GDM1 (cell line): ENCODE data around the gene NARF.
"Not testable (repeated sequence)": the region's sequence is repeated elsewhere in the genome, so short reads cannot be mapped to it uniquely, and the experiment has no call there.

Source experiments
- DNase-seq: peaks from one replicate; lab custom pipeline; 2025; lab: John Stamatoyannopoulos, UW

NARF gene

DNA sequence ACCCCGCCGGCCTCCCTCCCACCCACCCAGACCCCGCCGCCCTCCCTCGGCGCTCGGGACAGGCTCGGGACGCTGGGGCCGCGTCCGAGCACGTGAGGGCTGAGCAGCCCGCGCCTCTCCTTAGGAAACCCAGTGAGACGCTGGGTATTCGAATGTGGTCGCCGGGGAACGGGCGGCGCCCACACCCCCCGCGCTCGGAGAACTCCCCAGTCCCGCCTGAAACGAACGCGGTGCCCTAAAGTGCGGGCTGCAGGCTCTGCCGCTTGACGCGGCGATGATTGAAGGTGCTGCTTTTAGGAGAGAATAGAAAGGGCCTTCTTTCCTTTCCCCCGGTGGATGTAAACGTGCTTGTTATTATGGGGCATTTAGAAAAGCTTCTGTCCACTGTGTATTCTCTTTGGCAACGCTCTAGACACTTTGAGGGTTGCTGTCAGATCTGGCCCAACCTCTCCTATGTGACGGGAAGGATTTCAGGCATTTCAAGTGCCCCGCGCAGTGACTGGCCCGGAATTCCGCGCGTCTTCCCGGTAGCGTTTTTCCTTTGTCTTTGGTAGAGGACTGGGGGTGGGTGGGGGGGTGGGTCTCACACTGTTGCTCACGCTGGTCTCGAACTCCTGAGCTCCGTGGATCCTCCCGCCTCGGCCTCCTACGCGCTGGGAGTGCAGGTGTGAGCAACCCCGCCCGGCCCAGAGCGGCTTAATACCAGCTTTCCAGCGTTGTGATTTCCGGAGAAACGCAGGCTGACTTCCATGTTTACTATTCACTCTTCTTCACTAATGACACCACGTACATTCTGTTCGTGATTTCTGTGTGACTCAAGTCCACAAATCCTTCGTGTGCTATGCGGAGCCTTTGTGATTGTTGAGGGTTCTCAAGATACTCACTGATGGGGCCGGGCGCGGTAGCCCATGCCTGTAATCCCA lies 39.2 kb downstream of the NARF start:
- no peak for DNase-seq

DNA sequence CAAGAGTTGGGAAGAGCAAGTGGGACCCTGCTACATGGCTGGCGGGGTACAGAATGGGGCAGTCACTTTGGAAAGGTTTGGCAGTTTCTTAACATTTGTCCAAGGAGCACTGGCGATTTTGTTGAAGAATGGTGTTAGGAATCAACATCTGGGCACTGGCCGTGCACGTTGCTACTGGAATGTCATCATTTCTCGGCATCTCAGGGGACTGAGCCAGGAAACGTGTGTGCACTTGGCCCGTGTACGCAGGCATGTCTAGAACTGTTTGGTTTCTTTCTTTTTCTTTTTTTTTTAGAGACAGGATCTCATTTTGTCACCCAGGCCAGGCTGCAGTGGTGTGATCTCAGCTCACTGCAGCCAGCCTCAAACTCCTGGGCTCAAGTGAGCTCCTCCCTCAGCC lies 43.7 kb downstream of the NARF start:
- no peak for DNase-seq

DNA sequence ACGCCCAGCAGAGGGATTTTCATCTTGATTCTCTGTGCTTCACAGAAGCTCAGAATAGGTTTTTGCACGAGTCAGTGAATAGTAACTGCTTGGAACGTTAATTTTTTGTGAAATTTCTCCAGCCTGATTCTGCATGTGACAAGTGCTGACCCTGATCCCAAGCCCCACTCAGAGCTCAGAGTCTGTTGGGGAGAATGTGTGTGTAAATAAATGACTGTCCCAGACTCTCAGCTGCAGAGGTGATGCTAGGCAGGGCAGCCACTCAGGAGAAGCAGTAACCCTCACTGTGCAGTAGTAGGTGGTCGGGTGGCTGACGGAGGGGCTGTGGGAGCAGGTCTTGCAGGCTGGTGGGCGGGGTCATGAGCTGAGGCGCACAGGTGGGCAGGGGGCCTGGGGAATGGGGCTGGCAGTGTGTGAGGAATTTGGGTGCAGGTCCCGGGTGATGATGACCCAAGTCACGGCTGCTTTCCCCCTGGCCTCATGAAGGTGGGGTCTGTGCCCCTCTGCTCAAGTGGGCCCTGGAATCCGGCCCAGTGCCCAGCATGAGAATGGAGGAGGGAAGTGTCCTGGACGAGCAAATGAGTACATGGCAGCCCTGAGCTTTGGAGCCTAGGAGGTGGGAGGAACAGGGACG lies 44.7 kb downstream of the NARF start:
- DNase-seq = no peak

DNA sequence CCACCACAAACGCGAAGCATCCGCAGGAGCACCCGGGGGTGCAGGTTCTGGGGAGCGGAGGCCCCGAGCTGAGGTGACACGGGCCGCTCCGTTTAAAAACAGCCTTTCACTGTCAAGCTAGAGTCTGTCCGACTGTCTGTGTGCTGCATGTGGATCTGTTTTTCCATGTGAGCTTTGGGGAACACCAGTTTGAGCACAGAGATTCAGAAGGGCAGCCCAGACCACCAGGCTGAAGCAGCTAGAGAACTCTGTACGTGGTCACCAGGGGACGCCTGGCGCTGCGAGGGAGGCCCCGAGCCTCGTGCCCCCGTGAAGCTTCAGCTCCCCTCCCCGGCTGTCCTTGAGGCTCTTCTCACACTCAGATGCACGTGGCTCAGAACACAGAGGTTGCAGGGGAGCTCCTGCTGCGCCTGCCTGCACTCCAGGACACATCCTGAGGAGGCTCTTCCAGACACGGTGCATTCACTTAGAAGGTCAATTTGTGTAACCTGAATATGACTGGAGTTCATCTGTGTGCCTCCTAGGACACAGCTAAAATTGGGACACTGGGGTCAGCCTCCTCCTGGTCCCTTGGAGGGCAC lies 45.3 kb downstream of the NARF start:
- no peak for DNase-seq

DNA sequence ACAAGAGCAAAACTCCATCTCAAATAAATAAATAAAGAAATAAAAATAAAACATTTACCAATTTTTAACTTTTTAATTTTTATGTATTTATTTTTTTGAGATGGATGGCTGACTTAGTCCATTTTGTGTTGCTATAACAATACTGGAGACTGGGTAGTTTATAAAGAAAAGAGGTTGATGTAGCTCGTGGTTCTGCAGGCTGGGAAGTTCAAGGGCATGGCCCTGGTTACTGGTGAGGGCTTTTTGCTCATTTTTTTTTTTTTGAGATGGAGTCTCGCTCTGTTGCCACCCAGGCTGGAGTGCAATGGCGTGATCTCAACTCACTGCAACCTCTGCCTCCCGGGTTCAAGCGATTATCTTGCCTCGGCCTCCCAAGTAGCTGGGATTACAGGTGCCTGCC lies 46.8 kb downstream of the NARF start:
- no peak for DNase-seq

DNA sequence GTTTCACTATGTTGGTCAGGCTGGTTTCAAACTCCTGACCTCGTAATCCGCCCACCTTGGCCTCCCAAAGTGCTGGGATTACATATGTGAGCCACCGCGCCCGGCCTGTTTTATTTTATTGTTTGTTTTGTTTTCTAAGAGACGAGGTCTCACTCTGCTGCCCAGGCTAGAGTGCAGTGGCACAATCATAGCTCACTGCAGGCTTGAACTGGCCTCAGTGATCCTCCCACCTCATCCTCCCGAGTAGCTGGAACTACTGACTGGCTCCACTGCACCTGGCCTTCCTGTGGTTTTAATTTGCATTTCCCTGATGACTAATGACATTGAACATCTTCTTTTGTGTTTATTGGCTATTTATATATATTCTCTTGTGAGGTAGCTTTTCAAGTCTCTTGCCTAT lies 47.9 kb downstream of the NARF start:
- not testable (repeated sequence) for DNase-seq

DNA sequence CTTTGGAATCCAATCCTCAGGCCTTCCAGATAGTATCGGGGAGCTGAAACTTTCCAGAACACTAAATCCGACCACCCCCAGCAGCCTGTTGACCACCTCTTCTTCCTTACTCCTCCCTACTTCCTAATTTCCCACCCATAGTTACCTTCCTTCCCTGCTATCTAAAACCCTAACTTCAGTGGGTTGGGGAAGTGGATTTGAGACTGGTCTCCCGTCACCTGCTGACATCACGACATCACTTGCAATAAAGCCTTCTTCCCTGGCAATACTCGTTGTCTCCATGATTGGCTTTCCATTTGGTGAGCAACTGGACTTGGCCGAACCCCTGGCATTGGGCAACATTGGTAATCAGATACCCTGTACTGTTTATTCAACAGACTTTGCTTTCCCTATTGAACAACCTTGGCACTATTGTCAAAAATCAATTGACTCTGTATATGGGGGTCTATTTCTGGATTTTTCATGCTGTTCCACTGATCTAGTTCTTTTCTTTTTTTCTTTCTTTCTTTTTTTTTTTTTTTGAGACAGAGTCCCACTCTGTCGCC lies 49.2 kb downstream of the NARF start:
- no peak for DNase-seq

DNA sequence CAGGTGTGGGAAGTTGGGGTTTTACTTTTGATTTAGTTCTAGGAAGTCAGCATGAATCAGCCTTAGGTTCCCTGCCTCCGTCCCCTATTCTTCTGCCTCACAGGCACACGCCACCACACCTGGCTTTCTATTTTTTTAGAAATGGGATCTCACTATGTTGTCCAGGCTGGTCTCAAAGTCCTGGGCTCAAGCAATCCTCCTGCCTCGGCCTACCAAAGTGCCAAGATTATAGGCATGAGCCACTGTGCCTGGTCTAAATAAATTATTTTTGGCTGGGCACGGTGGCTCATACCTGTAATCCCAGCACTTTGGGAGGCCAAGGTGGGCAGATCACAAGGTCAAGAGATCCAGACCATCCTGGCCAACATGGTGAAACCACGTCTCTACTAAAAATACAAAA lies 53.1 kb downstream of the NARF start:
- DNase-seq = not testable (repeated sequence)

DNA sequence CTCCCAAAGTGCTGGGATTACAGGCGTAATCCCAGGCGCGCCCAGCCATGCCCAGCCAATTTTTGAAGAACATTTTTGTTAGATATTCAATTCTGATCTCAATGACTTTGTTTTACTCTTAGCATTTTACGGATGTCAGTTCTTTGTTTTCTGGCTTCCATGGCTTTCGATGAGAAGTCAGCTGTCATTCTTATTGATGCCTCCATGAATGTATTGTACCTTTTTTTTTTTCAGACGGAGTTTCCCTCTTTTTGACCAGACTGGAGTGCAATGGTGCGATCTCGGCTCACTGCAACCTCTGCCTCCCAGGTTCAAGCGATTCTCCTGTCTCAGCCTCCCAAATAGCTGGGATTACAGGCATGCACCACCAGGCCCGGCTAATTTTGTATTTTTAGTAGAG lies 55.3 kb downstream of the NARF start:
- not testable (repeated sequence) for DNase-seq

DNA sequence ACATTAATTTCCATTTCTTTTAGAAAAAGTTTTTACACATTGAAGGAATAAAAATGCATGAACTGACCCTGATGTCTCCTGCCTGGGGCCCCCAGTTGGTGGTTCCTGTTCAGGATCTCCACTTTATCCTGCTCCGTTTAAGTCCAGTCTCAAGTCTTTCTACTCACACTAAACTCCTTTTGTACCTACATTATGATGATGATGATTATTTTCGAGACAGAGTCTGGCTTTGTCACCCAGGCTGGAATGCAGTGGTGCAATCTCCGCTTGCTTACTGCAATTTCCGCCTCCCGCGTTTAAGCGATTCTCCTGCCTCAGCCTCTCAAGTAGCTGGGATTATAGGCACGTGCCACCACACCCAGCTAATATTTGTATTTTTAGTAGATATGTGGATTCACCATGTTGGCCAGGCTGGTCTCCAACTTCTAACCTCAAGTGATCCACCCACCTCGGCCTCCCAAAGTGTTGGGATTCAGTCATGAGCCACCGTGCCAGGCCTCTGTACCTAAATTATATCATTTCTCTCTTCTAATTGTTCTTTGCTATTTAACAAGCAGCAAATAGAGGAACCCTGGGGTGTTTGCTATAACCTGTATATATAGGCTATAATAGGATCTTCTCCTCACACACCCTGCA lies 58.8 kb downstream of the NARF start:
- DNase-seq = no peak

DNA sequence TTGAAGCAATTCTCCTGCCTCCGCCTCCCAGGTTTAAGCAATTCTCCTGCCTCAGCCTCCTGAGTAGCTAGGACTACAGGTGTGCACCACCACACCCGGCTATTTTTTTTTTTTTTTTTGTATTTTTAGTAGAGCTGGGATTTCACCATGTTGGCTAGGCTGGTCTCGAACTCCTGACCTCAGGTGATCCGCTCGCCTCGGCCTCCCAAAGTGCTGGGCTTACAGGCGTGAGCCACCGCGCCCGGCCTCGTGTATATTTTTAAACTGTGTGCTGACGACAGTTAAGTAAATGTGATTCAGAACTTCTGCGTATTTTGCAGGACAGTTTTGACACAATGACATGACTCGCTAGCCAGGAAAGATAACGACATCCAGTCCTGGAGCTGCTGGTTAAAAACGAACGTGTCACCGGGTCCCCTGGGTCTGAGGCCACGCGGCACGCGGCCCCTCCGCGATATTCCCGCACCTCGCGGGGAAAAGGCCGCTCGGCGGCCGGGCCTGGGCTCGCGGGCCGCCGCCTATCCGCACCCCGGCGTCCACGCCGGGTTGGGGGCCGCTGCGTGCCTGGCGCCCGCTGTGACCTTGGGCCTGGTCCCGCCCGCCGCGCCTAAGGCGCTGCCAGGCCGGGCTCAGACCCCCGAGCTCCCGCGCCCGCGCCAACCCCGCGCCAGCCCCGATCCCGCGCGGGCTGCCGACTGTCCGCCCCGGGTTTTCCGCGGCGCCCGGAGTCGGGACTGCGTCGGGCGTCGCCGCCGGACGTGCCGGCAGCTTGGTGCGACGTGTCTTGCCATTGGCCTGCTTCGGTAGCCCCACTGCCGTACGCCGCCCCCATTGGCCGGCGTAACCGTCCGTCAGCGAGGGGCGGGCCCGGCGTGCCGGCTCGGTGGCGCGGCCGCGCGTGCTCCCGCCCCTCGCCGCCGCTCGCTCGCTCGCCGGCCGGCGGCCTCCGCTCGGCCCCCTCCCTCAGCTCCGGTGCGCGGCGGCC lies 60.6 kb downstream of the NARF start, which contains the start of gene FOXK2:
FOXK2 (plus strand) TSS at position 907 of the 985 bp plus-strand sequence. CDS start 157 bp downstream, outside the sequence.
- DNase-seq = peak; percentile 96

DNA sequence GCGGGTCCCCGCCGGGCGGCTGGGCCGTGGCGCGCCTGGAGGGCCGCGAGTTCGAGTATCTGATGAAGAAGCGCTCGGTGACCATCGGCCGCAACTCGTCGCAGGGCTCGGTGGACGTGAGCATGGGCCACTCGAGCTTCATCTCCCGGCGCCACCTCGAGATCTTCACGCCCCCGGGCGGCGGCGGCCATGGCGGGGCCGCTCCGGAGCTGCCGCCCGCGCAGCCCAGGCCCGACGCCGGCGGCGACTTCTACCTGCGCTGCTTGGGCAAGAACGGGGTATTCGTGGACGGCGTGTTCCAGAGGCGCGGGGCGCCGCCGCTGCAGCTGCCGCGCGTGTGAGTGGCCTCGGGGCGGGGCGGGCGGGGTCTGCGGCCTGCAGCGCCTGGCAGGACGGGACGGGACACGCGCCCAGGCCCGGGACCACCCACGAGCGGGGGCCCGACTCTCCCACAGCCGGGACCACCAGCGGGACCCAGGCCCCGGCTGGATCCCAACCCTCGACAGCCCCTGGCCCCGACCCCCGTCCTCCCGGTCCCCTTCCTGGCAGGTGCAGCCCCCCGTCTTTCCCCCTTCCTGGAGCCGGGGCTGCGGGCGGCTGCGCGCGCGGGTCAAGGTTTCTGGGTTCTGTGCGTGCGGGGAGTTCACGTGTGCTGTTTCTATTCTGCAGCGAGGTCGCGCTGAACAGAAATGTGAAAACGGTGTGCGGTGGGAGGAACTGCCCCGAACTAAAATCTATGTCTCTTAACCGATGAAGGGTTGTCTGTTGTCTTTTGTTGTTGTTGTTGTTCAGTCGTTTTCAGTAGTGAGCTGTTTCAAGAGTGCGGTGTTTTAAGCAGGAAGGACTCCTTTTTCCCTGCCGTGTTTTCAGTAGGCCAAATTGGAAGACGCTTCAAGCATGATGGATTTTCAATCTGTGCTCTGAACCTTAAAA lies 61.7 kb downstream of the NARF start:
- DNase-seq = no peak

DNA sequence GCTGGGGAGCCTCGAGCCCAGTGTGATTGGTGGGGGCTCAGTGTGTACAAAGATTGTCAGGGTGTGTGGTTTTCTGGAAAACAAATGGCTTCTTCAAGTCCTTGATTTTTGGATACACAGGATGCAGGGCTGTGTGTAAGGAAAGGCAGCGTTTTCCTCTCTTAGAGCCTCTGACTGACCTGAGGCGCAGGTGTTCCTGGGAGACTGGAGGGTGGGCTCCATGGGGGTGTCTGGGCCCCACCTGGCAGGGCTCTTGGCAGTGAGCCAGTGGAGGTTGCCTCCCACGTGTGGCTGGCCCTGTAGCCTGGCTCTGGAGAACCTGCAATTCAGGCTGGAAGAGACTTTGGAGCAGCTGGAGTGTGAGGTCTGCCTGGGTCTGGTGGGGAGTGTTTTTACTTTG lies 66.0 kb downstream of the NARF start:
- DNase-seq = no peak

DNA sequence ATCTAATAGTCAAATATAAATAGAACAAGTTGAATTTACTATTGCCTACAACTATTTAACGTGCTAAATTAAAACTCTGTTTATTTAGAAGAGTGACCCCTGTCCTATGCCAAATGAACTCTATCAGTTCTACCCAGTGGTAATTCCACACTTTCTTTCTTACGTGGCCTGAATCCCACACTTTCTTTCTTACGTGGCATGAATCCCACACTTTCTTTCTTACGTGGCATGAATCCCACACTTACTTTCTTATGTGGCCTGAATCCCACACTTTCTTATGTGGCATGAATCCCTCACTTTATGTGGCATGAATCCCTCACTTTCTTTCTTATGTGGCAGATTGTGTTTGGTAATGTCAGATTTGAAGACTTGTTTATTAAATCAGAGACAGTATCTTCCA lies 67.2 kb downstream of the NARF start:
- no peak for DNase-seq

DNA sequence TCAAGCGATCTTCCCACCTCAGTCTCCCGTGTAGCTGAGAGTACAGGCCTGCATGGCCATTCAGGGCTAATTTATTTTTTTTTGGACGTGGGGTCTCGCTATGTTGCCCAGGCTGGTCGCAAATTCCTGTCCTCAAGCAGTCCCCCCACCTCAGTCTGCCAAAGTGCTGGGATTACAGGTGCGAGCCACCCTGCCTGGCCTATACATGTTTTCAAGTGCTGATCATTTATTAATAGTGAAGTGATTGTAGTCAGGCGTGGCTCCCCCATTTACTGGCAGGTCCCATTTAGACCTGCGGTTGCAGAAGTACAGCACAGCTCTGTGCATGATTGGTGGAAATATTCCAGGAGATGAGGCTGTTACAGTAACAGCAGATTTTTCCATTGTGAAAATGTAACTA lies 69.4 kb downstream of the NARF start:
- DNase-seq = no peak

DNA sequence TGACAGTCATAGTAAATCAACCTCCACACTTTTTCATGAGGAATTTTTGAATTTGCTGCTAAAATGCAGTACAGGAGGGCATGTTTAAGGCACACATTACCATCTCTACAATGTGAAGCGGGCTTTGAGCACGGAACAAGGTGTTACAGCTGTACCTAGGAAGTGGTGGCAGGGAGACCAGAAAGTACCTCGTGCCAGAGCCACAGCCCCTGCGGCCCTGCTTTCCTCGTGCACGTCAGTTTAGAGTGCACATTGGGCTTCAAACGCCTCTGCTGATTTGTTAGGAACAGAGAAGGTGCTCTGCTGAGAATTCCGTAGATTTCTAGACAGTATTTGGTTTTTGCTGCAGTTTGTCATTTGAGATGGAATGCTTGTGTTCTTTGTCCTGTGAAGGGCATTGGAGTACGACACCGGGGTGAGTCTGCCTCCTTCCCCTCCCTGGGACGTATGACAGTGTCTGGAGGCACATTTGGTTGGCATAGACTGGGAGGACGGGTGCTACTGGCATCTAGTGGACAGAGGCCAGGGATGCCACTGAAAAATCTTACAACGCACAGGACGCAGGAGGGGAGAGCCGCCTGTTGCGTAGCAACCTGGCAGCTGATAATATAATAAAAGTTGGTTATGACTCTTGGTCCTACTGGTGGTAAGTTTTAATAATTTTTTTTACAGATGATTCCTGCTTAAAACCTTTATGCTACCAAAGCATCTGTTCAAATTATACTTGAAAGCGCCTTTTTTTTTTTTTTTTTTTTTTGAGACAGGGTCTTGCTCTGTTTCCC lies 70.1 kb downstream of the NARF start:
- DNase-seq = no peak

DNA sequence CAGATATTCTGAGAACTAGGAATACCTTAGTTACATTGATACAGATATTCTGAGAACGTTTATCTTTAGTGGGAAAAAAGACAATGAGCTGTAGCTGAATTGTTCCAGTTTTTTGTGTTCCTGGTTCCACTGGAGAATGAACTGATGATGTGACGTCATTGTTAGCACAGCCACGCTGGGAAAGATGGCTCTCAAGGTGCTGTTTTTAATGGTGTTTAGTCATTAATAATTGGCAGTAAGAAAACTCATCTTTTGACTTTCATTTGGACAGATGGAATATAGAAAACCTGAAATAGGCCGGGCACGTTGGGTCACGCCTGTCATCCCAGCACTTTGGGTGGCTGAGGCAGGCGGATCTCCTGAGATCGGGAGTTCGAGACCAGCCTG lies 71.4 kb downstream of the NARF start:
- no peak for DNase-seq

DNA sequence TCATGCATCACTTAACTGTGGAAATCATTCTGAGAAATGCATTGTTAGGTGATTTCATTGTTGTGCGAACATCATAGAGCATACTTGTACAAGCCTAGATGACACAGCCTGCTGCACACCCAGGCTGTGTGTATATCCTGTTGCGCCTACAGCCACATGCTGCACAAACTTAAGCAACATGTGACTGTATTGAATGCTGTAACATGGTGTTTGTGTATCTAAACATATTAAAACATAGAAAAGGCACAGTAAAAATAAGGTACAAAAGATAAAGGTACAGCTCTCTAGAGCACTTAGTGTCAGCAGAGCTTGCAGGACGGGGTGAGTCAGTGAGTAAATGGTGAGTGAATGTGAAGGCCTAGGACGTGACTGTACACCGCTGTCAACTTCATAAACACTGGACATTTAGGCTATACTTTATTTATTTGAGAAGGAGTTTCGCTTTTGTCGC lies 72.9 kb downstream of the NARF start:
- no peak for DNase-seq

DNA sequence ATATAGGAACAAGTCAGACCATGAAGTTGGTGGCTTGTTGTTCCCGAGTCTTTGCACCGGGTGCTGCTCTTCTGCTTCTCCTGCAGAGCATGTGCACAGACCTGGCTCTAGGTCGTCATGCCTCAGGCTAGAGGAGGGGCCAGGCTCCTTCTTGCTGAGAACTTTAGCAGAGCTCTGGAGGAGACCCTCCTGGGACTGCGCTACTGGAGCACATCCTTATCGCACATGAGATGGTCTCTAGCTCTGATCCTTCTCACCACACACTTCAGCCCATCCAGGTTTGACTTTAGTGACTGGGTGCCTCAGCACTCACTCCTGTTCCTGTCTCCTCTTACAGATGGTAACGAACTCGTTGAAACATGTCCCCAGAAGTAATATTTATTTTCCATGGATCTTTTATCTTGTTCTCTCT lies 75.9 kb downstream of the NARF start:
- DNase-seq = no peak
